GM19467 (cell line): Measurements from ENCODE around the gene FOSL2.
A peak's percentile ranks its signal among the peaks of the same experiment; 100 is the strongest.
"Not testable (repeated sequence)": the region's sequence is repeated elsewhere in the genome, so short reads cannot be mapped to it uniquely, and the experiment has no call there.

Source experiments
- ATAC-seq: cut with Tn5 transposase; IDR thresholded peaks from one replicate; pipeline ENCODE4 v1.9.1; 2021; ENCODE audit warnings: mild to moderate bottlenecking, moderate library complexity; ENCODE audit not compliant: unreplicated experiment

FOSL2 gene

GRCh38 chr2:28357055-28357454, 35.6 kb upstream of the FOSL2 start:
- no peak for ATAC-seq

- no peak for ATAC-seq
Measured at GRCh38 chr2:28357948-28358667, 34.5 kb upstream of the FOSL2 start.

GRCh38 chr2:28358668-28359201, 33.9 kb upstream of the FOSL2 start:
- no peak for ATAC-seq

- peak; percentile 67 for ATAC-seq
Measured at GRCh38 chr2:28359222-28360057, 33.2 kb upstream of the FOSL2 start.

- no peak for ATAC-seq
Measured at GRCh38 chr2:28360058-28360717, 32.5 kb upstream of the FOSL2 start.

GRCh38 chr2:28360718-28361293, 31.9 kb upstream of the FOSL2 start:
- no peak for ATAC-seq

- ATAC-seq: no peak
Measured at GRCh38 chr2:28361991-28362710, 30.5 kb upstream of the FOSL2 start.

- ATAC-seq: no peak
Measured at GRCh38 chr2:28362991-28363521, 29.6 kb upstream of the FOSL2 start.

GRCh38 chr2:28363686-28364280, 28.9 kb upstream of the FOSL2 start:
- ATAC-seq: no peak

GRCh38 chr2:28364610-28365009, 28.0 kb upstream of the FOSL2 start:
- ATAC-seq: no peak

- no peak for ATAC-seq
Measured at GRCh38 chr2:28365158-28365557, 27.5 kb upstream of the FOSL2 start.

- ATAC-seq: no peak
Measured at GRCh38 chr2:28366149-28366495, 26.5 kb upstream of the FOSL2 start.

- ATAC-seq: no peak
Measured at GRCh38 chr2:28366496-28367282, 26.0 kb upstream of the FOSL2 start.

- ATAC-seq: no peak
Measured at GRCh38 chr2:28367667-28368356, 24.8 kb upstream of the FOSL2 start.

- no peak for ATAC-seq
Measured at GRCh38 chr2:28368357-28368798, 24.3 kb upstream of the FOSL2 start.

GRCh38 chr2:28369358-28369757, 23.3 kb upstream of the FOSL2 start:
- no peak for ATAC-seq

- ATAC-seq: no peak
Measured at GRCh38 chr2:28370354-28370753, 22.3 kb upstream of the FOSL2 start.

GRCh38 chr2:28371728-28372127, 20.9 kb upstream of the FOSL2 start:
- ATAC-seq: not testable (repeated sequence)
